ENCODE data around the gene PYCARD.

The PYCARD gene

DNA sequence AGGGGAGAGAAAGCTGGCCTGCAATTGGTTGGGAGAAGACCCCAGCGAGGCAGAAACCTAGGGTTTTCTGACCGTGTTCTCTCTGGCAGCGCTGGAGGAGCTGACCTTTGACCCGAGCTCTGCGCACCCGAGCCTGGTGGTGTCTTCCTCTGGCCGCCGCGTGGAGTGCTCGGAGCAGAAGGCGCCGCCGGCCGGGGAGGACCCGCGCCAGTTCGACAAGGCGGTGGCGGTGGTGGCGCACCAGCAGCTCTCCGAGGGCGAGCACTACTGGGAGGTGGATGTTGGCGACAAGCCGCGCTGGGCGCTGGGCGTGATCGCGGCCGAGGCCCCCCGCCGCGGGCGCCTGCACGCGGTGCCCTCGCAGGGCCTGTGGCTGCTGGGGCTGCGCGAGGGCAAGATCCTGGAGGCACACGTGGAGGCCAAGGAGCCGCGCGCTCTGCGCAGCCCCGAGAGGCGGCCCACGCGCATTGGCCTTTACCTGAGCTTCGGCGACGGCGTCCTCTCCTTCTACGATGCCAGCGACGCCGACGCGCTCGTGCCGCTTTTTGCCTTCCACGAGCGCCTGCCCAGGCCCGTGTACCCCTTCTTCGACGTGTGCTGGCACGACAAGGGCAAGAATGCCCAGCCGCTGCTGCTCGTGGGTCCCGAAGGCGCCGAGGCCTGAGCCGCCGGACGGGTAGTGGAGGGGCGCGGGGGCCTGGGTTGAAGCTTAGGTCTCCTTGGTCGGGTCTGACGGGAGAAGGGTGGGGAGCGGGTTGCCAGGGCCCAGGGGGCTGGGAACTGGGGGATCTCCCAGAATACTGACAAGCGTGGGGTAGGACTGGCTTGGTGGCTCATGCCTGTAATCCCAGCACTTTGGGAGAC lies 21.8 kb upstream of the PYCARD start:
- TF ChIP-seq, protein P1, sequence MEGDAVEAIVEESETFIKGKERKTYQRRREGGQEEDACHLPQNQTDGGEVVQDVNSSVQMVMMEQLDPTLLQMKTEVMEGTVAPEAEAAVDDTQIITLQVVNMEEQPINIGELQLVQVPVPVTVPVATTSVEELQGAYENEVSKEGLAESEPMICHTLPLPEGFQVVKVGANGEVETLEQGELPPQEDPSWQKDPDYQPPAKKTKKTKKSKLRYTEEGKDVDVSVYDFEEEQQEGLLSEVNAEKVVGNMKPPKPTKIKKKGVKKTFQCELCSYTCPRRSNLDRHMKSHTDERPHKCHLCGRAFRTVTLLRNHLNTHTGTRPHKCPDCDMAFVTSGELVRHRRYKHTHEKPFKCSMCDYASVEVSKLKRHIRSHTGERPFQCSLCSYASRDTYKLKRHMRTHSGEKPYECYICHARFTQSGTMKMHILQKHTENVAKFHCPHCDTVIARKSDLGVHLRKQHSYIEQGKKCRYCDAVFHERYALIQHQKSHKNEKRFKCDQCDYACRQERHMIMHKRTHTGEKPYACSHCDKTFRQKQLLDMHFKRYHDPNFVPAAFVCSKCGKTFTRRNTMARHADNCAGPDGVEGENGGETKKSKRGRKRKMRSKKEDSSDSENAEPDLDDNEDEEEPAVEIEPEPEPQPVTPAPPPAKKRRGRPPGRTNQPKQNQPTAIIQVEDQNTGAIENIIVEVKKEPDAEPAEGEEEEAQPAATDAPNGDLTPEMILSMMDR (IDR thresholded peaks at IDR 0.05; ENCODE audit: extremely low read depth, insufficient read depth, missing control alignments) = no peak

DNA sequence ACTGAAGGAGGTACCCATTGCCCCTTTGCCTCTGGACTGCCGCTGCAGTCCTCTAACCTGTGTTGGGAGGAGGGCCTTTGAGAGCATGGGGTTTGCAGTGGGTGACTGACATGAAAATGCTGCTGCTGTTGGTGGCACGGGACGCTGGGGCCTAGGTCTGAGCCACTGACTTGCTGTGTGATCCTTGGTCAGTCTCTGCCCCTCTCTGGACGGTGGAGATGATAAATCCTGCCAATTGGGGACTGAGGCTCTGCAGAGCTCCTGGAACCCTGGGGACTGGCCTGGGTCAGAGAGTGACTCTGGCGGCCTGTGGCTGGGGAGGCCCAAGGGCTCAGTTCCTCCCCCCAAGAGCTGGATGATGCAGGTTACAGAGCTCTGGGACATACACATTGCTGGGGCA lies 20.5 kb upstream of the PYCARD start:
- TF ChIP-seq, protein P1 (IDR thresholded peaks at IDR 0.05; ENCODE audit: extremely low read depth, insufficient read depth, missing control alignments) = no peak
- in situ Hi-C loops (cut with MboI; ENCODE audit: low pct_unique_long_range_greater_than_20kb, low sequenced_read_pairs, unreplicated experiment) = no loop called here
- DNase-seq (ENCODE audit: low spot score) = peak; percentile 19

More for the DNA sequence above, 21.8 kb upstream of the PYCARD start:
- DNase-seq (ENCODE audit: low spot score) = peak; percentile 22
- in situ Hi-C loops (cut with MboI; ENCODE audit: low pct_unique_long_range_greater_than_20kb, low sequenced_read_pairs, unreplicated experiment) = no loop called here

- peak; percentile 7 for DNase-seq (ENCODE audit: low spot score)
- TF ChIP-seq, protein P1 (IDR thresholded peaks at IDR 0.05; ENCODE audit: extremely low read depth, insufficient read depth, missing control alignments) = no peak
- in situ Hi-C loops (cut with MboI; ENCODE audit: low pct_unique_long_range_greater_than_20kb, low sequenced_read_pairs, unreplicated experiment) = no loop called here
These were observed 19.0 kb upstream of the PYCARD start for GRCh38 chr16:31221357-31222160.

DNA sequence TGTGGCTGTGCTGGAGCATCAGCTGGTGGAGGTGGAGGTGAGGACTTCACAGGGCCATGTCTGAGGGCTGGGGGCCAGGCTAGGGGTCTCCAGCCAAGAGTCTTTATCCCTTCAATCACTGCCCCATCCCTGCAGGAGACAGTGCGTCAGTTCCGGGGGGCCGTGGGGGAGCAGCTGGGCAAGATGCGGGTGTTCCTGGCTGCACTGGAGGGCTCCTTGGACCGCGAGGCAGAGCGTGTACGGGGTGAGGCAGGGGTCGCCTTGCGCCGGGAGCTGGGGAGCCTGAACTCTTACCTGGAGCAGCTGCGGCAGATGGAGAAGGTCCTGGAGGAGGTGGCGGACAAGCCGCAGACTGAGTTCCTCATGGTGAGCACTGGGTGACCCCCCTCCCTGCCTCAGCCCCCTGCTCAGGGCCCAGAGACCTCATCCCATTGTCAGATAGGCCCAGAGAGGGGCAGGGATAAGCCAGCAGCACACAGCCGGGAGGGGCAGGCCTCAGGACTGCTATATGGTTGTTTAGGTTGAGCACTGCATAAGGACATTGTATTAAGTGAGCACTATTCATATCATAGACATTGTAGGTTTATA lies 16.7 kb upstream of the PYCARD start:
- TF ChIP-seq, protein P1 (IDR thresholded peaks at IDR 0.05; ENCODE audit: extremely low read depth, insufficient read depth, missing control alignments) = no peak
- in situ Hi-C loops (cut with MboI; ENCODE audit: low pct_unique_long_range_greater_than_20kb, low sequenced_read_pairs, unreplicated experiment) = no loop called here

DNA sequence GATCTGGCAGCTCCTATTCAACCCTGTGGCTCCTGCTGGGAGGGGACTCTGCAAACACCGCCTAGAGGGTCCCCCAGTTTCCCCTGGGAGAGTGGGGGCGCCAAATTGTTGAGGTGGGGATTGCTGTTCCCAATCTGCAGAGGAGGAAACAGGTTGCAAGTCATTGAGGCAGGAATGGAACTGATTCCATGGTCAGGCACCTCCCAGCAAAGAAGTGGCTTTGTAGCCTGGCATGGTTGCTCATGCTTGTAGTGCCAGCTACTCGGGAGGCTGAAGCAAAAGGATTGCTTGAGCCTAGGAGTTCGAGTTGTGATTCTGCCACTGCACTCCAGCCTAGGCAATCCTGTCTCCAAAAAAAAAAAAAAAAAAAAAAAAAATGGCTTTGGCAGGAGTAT lies 14.6 kb upstream of the PYCARD start:
- TF ChIP-seq, protein P1 (IDR thresholded peaks at IDR 0.05; ENCODE audit: extremely low read depth, insufficient read depth, missing control alignments) = no peak
- in situ Hi-C loops (cut with MboI; ENCODE audit: low pct_unique_long_range_greater_than_20kb, low sequenced_read_pairs, unreplicated experiment) = no loop called here

More for the DNA sequence above, 16.7 kb upstream of the PYCARD start:
- DNase-seq (ENCODE audit: low spot score) = no peak

GRCh38 chr16:31216422-31217135 lies 14.0 kb upstream of the PYCARD start, which contains the start of gene PYDC1:
TSS of gene PYDC1 (minus strand) at chr16:31217135. CDS start at chr16:31217028, 107 bp downstream.
- in situ Hi-C loops (cut with MboI; ENCODE audit: low pct_unique_long_range_greater_than_20kb, low sequenced_read_pairs, unreplicated experiment) = no loop called here
- peak; percentile 51 for DNase-seq (ENCODE audit: low spot score)
- TF ChIP-seq, protein P1 (IDR thresholded peaks at IDR 0.05; ENCODE audit: extremely low read depth, insufficient read depth, missing control alignments) = no peak

More for the DNA sequence above, 14.6 kb upstream of the PYCARD start:
- no peak for DNase-seq (ENCODE audit: low spot score)

All from GM13977 (cell line).